ENCODE results near the gene FLNA. TPM values are rescaled to one million over a fixed set of nuclear protein-coding genes. Genes with fewer than 3 reads are reported as not detected.
"Not testable (repeated sequence)": the region's sequence is repeated elsewhere in the genome, so short reads cannot be mapped to it uniquely, and the experiment has no call there.

Gene FLNA
- total RNA-seq, 1 donor = 933 TPM

DNA sequence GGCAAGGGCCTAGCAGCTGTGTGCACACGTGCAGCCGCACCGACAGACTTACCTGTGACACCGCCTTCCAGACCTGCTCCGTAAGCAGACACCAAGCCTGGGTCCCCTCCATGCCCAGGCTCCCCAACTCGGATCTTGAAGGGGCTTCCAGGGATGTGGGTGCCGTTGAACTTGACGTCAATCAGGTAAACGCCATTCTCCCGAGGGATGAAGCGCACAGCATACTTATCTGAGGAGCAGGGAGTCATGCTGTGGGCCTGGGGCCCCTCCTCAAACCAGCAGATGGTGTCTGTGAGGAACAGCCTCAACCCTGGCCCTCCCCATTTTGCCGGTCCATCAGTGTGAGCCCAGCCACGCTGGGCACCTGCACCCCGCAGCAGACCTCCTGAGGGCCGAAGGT, 24.5 kb downstream of the FLNA start:
- no peaks in the 10 kb centered on the region for H3K27me3 ChIP-seq (ENCODE audit: insufficient read depth, low read length)
- peaks cover 73% of the 10 kb centered on the region for H3K4me1 ChIP-seq (ENCODE audit: insufficient read depth, low read length)
- H3K4me3 ChIP-seq (ENCODE audit: low read length) = no peak overlapping the region
- H3K9me3 ChIP-seq (ENCODE audit: low read depth, low read length) = no peaks in the 10 kb centered on the region

GRCh38 chrX:154349359-154349935, 25.0 kb downstream of the FLNA start:
- H3K4me3 ChIP-seq (ENCODE audit: low read length) = no peak overlapping the region
- H3K4me1 ChIP-seq (ENCODE audit: insufficient read depth, low read length) = peaks cover 73% of the 10 kb centered on the region
- no peaks in the 10 kb centered on the region for H3K27me3 ChIP-seq (ENCODE audit: insufficient read depth, low read length)
- H3K9me3 ChIP-seq (ENCODE audit: low read depth, low read length) = no peaks in the 10 kb centered on the region

- peaks cover 67% of the 10 kb centered on the region for H3K4me1 ChIP-seq (ENCODE audit: insufficient read depth, low read length)
- H3K9me3 ChIP-seq (ENCODE audit: low read depth, low read length) = no peaks in the 10 kb centered on the region
- H3K27me3 ChIP-seq (ENCODE audit: insufficient read depth, low read length) = no peaks in the 10 kb centered on the region
- H3K4me3 ChIP-seq (ENCODE audit: low read length) = no peak overlapping the region
Measured at GRCh38 chrX:154348646-154349358, 25.6 kb downstream of the FLNA start.

DNA sequence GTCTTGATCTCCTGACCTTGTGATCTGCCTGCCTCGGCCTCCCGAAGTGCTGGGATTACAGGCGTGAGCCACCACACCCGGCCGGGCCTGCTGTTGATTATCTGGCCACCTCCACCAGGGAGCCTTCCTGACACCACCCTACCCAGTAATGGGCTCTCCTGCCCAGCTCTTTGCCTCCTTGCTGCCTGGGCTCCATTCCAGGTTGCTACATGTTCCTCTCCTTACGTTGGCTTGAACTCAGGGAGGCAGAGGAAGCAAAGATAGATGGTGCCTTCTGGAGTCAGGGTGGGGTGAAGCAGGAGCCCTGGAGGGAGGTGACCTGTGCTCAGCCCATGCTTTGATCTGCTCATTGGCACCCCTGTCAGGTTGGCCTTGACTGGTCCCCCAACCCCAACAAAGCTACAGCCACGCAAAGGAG, 26.3 kb downstream of the FLNA start:
- no peak overlapping the region for H3K4me3 ChIP-seq (ENCODE audit: low read length)
- H3K4me1 ChIP-seq (ENCODE audit: insufficient read depth, low read length) = peaks cover 60% of the 10 kb centered on the region
- no peaks in the 10 kb centered on the region for H3K9me3 ChIP-seq (ENCODE audit: low read depth, low read length)
- no peaks in the 10 kb centered on the region for H3K27me3 ChIP-seq (ENCODE audit: insufficient read depth, low read length)

DNA sequence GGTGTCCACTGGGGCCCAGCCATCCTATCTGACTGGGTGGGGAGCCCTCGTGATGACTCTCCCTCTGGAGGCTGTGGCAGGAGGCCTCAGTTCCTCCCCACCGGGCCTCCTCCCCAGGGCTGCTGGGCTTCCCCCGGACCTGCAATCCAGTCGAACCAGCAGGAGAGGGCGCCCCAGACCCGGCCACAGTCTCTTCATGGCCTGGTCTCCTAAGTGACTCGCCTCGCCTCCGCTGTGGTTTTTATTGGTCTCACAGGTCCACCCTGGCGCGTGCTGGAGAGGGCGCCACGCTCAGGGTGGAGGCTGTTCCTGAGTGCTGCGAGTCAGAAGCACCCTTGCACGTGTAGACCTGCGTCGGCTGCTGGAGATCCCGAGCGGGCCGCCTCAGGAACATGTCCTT, 30.8 kb downstream of the FLNA start:
- H3K4me1 ChIP-seq (ENCODE audit: insufficient read depth, low read length) = peaks cover 15% of the 10 kb centered on the region
- not testable (repeated sequence) for H3K9me3 ChIP-seq (ENCODE audit: low read depth, low read length); H3K27me3 ChIP-seq (ENCODE audit: insufficient read depth, low read length); H3K4me3 ChIP-seq (ENCODE audit: low read length)

- H3K9me3 ChIP-seq (ENCODE audit: low read depth, low read length); H3K4me1 ChIP-seq (ENCODE audit: insufficient read depth, low read length); H3K27me3 ChIP-seq (ENCODE audit: insufficient read depth, low read length); H3K4me3 ChIP-seq (ENCODE audit: low read length): not testable (repeated sequence)
Measured at GRCh38 chrX:154343063-154343462, 31.4 kb downstream of the FLNA start.

- H3K27me3 ChIP-seq (ENCODE audit: insufficient read depth, low read length); H3K4me1 ChIP-seq (ENCODE audit: insufficient read depth, low read length); H3K4me3 ChIP-seq (ENCODE audit: low read length); H3K9me3 ChIP-seq (ENCODE audit: low read depth, low read length): not testable (repeated sequence)
Measured at GRCh38 chrX:154341399-154342298, 32.8 kb downstream of the FLNA start.

DNA sequence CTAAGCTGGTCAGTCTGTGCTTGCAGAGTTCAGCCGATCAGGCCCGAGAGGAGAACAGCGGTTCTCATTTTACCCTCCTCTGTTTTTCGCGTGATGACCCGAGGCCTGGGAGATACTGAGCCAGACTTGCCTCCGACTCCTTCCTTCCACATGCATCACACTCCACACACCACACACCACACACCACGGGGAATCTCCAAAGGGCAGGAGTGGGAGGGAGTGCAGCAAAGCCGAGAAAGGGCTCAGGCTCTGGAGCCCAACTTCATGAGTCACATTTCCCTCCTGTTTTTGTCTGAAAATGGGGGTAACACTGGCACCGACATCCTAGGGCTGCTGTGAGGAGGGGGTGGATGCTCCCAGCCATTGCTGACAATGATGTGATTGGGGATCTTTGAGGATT, 39.9 kb downstream of the FLNA start:
- Histone ChIP-seq H3K27me3 (ENCODE audit: insufficient read depth, low read length) (no peaks in the 10 kb centered on the region), H3K4me1 (ENCODE audit: insufficient read depth, low read length) (peaks cover 22% of the 10 kb centered on the region), H3K9me3 (ENCODE audit: low read depth, low read length) (no peaks in the 10 kb centered on the region), H3K4me3 (ENCODE audit: low read length) (no peak overlapping the region)

- Histone ChIP-seq H3K9me3 (ENCODE audit: low read depth, low read length) (no peaks in the 10 kb centered on the region), H3K4me3 (ENCODE audit: low read length) (no peak overlapping the region), H3K27me3 (ENCODE audit: insufficient read depth, low read length) (no peaks in the 10 kb centered on the region), H3K4me1 (ENCODE audit: insufficient read depth, low read length) (peaks cover 22% of the 10 kb centered on the region)
Measured at GRCh38 chrX:154333837-154334271, 40.6 kb downstream of the FLNA start.

- no peaks in the 10 kb centered on the region for H3K27me3 ChIP-seq (ENCODE audit: insufficient read depth, low read length)
- H3K4me3 ChIP-seq (ENCODE audit: low read length) = no peak overlapping the region
- peaks cover 22% of the 10 kb centered on the region for H3K4me1 ChIP-seq (ENCODE audit: insufficient read depth, low read length)
- no peaks in the 10 kb centered on the region for H3K9me3 ChIP-seq (ENCODE audit: low read depth, low read length)
Measured at GRCh38 chrX:154333116-154333515, 41.3 kb downstream of the FLNA start.

- no peaks in the 10 kb centered on the region for H3K27me3 ChIP-seq (ENCODE audit: insufficient read depth, low read length)
- H3K9me3 ChIP-seq (ENCODE audit: low read depth, low read length) = no peaks in the 10 kb centered on the region
- H3K4me1 ChIP-seq (ENCODE audit: insufficient read depth, low read length) = peaks cover 28% of the 10 kb centered on the region
- H3K4me3 ChIP-seq (ENCODE audit: low read length) = no peak overlapping the region
Measured at GRCh38 chrX:154332561-154332960, 41.9 kb downstream of the FLNA start.

DNA sequence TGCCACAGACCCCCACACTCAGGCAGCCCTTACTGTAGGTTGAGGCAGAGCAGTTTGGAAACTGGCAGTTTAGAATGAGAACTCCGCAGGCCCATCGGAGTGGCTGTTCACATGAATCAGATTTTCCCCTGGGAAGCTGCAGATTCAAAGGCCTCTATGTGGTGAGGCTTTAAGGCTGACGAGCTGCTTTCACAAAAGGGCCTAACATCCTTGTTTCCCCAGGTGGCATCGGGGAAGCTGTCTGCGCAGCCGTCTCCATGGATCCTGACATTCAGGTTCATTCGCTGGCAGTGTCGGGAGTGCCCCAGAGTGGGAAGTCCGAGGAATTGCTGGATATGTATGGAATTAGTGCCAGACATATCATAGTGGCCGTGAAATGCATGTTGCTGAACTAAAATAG, 45.1 kb downstream of the FLNA start:
- no peaks in the 10 kb centered on the region for H3K9me3 ChIP-seq (ENCODE audit: low read depth, low read length)
- H3K27me3 ChIP-seq (ENCODE audit: insufficient read depth, low read length) = no peaks in the 10 kb centered on the region
- H3K4me3 ChIP-seq (ENCODE audit: low read length) = no peak overlapping the region
- peaks cover 39% of the 10 kb centered on the region for H3K4me1 ChIP-seq (ENCODE audit: insufficient read depth, low read length)

DNA sequence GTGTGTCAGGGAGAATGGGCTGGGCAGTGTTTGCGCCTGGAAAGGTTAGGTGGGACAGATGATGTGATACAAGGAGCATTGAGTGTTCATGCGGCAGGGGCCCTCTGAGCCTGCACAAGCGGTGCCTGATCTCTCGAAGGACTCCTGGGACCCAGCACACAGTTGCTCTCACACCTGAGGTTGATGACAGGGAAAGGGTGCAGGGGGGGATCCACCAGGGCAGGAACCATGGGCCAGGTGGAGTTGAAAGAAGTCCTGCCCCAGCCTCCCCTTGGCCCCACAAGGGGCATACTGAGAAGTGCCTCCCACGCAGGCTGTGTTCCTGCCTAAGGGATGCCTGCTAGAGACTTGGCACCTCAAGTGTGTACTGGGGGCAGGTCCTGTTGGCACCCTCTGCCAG, 45.8 kb downstream of the FLNA start:
- H3K4me1 ChIP-seq (ENCODE audit: insufficient read depth, low read length) = peaks cover 33% of the 10 kb centered on the region
- H3K9me3 ChIP-seq (ENCODE audit: low read depth, low read length) = no peaks in the 10 kb centered on the region
- no peaks in the 10 kb centered on the region for H3K27me3 ChIP-seq (ENCODE audit: insufficient read depth, low read length)
- H3K4me3 ChIP-seq (ENCODE audit: low read length) = no peak overlapping the region

- Histone ChIP-seq H3K27me3 (ENCODE audit: insufficient read depth, low read length) (no peaks in the 10 kb centered on the region), H3K4me3 (ENCODE audit: low read length) (no peak overlapping the region), H3K9me3 (ENCODE audit: low read depth, low read length) (no peaks in the 10 kb centered on the region), H3K4me1 (ENCODE audit: insufficient read depth, low read length) (peaks cover 26% of the 10 kb centered on the region)
Measured at GRCh38 chrX:154327038-154327820, 47.2 kb downstream of the FLNA start.

GRCh38 chrX:154325541-154325940, 48.9 kb downstream of the FLNA start:
- no peaks in the 10 kb centered on the region for H3K27me3 ChIP-seq (ENCODE audit: insufficient read depth, low read length)
- peaks cover 26% of the 10 kb centered on the region for H3K4me1 ChIP-seq (ENCODE audit: insufficient read depth, low read length)
- no peaks in the 10 kb centered on the region for H3K9me3 ChIP-seq (ENCODE audit: low read depth, low read length)
- no peak overlapping the region for H3K4me3 ChIP-seq (ENCODE audit: low read length)

Data from mononuclear cell (primary cell).